Prostate gland (tissue), 2 donors: ENCODE data around the gene LRRC46.

Experiments used
- CTCF ChIP-seq, 4 experiments: fragments of 200-600 bp in 2 of 4; fragments of 450-650 bp in 2 of 4; sonication (generic) in 2 of 4; IDR thresholded peaks; 1 replicate in 3 of 4; 2 replicates in 1 of 4; pipeline ENCODE4 v1.5.1; 2016 to 2019; ENCODE audit warnings: antibody characterized with exemption in 4 of 4, mild to moderate bottlenecking in 2 of 4, moderate library complexity in 2 of 4
- POLR2A ChIP-seq: fragments of 450-650 bp; IDR thresholded peaks from one replicate; pipeline ENCODE4 v1.6.1; 2016; ENCODE audit warnings: antibody characterized with exemption, mild to moderate bottlenecking

GRCh38 chr17:47791025-47791424 is 40.4 kb upstream of the LRRC46 start:
- TF ChIP-seq POLR2A = no peak
- no peak for TF ChIP-seq CTCF (IDR thresholded peaks at IDR 0.05)
